H1 (cell line): ENCODE measurements around the gene CENPC. TPM values are rescaled to one million over a fixed set of nuclear protein-coding genes. Genes with fewer than 3 reads are reported as not detected.

ENCODE experiments used
- ATF2 ChIP-seq: IDR thresholded peaks from 2 replicates; pipeline ENCODE4 v1.6.1; 2012; ENCODE audit warnings: low read length, inconsistent platforms
- ATF3 ChIP-seq: IDR thresholded peaks from 2 replicates; pipeline ENCODE4 v1.6.1; 2011; ENCODE audit warnings: low read depth, mild to moderate bottlenecking, low read length; ENCODE audit not compliant: insufficient read depth
- FOSL1 ChIP-seq: IDR thresholded peaks from 2 replicates; pipeline ENCODE4 v1.6.1; 2011; ENCODE audit warnings: mild to moderate bottlenecking, low read depth, low read length, moderate library complexity; ENCODE audit not compliant: insufficient read depth
- NANOG ChIP-seq: IDR thresholded peaks from 2 replicates; pipeline ENCODE4 v1.6.1; 2011; ENCODE audit warnings: low read length, low read depth, mild to moderate bottlenecking, inconsistent platforms; ENCODE audit not compliant: insufficient read depth, poor library complexity, severe bottlenecking
- NRF1 ChIP-seq: IDR thresholded peaks from 2 replicates; pipeline ENCODE4 v1.6.1; 2011; ENCODE audit warnings: mild to moderate bottlenecking, low read depth, low read length, improper control_type of control experiment
- polyA plus RNA-seq, 7 experiments: library from polyadenylated mRNA; depleted of rRNA in 3 of 7; stranded (reverse) in 5 of 7; unstranded in 2 of 7; fragments of >200 nt in 5 of 7; fragments of 200-250 nt in 2 of 7; gene quantifications; 1 replicate in 5 of 7; 2 replicates in 1 of 7; 4 replicates in 1 of 7; pipeline versions ENCODE4 v1.2.1 to v1.2.3, GENCODE V29; 2011 to 2013; ENCODE audit warnings: missing spikeins in 2 of 7, mixed read lengths in 2 of 7
- total RNA-seq: library from RNA; stranded (reverse); fragmentation: NEBNext Ultra II Directional; extraction: Animal tissue kit (Norgen Biotek cat#: 25700); gene quantifications from 2 replicates; pipeline ENCODE4 v1.2.1, GENCODE V29; 2021

The CENPC gene
- total and polyA plus RNA-seq, 2 of the 8 experiments (the other 6 are each of a cell fraction or from before 2014, with no cell fraction given): 2.8 to 15.7 TPM

GRCh38 chr4:67437974-67438713 lies 107.2 kb downstream of the CENPC start (continued):
- TF ChIP-seq ATF2 (no peak), NRF1 (no peak), FOSL1 (no peak), NANOG (no peak), ATF3 (no peak)
